Effector CD8-positive, alpha-beta T cell (primary cell): ENCODE measurements around the gene PRPF19.

Experiments
- DNase-seq: peaks from one replicate; lab custom pipeline; 2025; lab: John Stamatoyannopoulos, UW

PRPF19 gene

DNA sequence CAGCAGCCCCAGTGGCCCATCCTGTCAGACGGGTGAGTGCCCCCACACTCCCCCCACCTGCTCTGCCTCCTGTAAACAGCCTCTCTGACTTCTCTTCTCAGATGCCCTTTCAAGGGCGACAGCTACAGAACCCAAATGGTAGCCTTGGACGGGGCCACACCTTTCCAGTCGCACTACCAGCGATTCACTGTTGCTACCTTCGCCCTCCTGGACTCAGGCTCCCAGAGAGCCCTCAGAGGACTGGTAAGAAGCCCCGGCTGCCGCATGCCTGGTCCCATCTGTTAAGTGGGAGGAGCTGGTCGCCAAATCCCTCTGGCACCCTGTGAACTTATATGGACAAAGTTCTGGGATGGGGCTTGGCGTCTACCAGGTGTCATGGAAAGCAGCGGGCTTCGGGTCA lies 32.9 kb downstream of the PRPF19 start:
- DNase-seq: no peak

DNA sequence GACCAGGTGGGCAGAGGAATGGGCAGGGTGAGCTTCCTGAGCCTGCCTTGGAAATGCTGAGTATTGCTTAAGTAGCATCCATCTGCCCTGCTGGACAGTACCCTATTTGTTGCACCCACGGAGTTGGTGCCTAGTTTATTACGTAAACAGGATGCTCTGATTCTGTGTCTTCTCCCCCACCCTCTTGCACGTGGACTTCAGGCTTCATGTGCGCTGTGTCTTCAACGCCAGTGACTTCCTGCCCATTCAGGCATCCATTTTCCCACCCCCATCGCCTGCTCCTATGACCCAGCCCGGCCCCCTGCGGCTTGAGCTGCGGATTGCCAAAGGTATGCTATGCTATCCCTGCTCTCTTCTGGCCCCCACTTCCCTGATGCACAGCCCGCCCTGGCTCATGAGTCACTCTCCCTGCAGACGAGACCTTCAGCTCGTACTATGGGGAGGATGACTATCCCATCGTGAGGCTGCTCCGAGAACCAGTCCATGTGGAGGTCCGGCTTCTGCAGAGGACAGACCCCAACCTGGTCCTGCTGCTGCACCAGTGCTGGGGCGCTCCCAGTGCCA lies 33.3 kb downstream of the PRPF19 start:
- no peak for DNase-seq

GRCh38 chr11:60872124-60872960 lies 34.0 kb downstream of the PRPF19 start:
- no peak for DNase-seq

DNA sequence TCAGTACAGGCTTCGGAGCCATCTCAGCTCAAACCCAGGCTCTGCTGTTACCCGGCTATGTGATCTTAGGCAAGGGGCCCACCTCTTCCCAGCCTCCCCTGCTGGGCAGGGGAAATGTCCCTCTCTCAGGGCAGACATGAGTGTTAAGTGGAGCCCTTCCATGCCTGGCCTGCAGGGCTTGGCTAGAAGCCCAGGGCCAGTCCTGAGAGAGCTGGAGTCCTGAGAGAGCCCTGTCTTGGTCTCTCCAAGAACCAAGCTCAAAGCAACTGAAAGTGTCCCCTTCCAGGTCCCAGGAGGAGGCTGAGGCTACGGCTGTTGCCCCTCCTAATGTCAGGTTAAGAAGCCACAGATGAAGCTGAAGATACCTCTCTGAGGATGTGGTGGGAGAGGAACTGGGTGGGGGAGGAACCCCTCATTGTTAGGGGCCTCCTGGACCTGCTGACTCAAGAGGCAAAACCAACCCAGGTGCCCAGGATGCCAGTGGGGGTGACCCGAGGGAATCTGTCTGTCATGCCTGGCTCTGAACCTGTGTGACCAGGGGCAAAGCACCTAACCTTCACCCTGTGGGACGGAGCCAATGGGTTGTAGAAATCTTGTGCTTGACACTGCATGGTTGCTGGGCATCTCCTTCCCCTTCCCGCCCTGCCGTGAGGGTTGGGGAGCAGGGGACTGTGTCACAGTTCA lies 34.9 kb downstream of the PRPF19 start:
- no peak for DNase-seq

- DNase-seq: no peak
Observed at GRCh38 chr11:60870733-60871377, 35.5 kb downstream of the PRPF19 start.

GRCh38 chr11:60870276-60870675 lies 36.1 kb downstream of the PRPF19 start:
- DNase-seq: no peak

DNA sequence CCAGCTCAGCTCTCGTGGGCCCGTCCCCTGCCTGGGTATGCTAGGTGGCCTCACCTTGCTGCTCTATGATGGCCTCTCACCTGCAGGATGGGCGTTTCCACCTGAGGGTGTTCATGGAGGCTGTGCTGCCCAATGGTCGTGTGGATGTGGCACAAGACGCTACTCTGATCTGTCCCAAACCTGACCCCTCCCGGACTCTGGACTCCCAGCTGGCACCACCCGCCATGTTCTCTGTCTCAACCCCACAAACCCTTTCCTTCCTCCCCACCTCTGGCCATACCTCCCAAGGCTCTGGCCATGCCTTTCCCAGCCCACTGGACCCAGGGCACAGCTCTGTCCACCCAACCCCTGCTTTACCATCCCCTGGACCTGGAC lies 36.9 kb downstream of the PRPF19 start:
- no peak for DNase-seq

DNA sequence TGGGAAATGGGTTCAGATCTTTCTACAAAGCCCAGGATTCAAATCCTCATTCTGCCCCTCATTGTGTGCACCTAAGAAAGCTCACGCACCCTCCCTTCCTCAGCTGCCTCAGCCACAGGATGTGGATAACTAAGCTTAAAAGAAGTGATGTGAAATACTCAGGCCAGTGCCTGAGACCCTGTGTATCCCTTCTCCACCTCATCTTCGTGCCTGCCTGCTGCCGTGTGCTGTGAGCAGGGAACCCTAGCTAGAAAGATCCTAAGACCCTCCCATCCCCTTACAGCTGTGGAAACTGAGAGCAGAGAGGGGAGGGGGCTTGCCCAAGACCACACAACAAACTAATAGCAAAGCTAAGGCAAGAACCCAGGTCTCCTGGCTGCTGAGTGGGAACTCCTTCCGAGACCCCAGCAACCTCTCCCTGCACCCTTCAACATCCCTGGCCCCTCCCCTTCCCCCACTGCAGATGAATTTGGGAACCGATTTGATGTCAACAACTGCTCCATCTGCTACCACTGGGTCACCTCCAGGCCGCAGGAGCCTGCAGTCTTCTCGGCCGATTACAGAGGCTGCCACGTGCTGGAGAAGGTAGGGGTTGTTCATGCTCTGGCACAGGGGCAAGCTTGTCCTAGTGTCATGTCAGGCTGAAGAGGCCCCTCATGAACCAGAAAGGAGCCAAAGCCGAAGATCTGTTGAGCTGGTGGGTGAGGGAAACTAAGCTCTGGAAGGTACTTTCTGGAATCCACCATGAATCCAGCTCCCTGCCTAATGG lies 37.5 kb downstream of the PRPF19 start:
- no peak for DNase-seq

GRCh38 chr11:60867871-60868681 lies 38.3 kb downstream of the PRPF19 start:
- DNase-seq: no peak

DNA sequence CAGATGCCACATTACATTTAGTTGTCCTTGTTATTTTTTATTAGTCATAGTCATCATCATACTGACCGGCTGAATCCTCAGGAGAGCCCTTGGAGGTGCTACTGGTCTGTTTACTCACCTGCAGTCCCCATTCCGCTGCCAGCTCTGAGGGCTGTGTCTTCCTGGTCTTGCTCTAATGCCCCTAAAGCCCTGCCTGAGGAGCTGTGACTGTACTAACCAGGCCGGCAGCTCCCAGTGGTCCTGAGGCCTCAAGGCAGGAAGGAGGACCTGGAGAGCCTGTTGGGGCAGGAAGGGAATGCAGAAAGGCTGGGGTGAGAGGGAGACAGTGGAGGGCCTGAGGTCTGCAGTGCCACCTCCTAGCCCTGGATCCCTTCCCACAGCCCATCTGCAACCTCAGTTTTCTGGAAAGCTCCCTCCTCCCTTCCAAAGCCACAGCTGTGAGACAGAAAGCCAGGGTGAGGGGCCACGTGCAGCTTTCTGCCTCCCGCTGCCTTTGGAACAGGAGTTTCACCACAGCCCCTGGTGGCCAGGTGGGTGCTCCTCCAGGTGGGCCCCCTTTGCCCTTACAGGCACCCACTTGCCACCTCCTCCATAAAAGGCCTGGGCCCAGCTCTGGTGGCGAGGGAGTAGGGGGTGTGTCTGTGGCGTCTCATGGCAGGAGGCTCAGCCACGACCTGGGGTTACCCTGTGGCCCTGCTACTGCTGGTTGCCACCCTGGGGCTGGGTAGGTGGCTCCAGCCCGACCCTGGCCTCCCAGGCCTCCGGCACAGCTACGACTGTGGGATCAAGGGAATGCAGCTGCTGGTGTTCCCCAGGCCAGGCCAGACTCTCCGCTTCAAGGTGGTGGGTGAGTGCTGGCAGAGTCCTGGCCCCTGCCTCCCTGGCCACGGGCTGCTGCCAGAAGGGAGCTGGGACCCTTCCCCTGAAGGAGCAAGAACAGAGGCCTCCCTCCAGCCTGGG lies 39.2 kb downstream of the PRPF19 start, which contains the start of gene ZP1:
Gene ZP1 (plus strand): TSS at position 632 of the 960 bp plus-strand sequence. CDS start 20 bp downstream, at position 652.
- no peak for DNase-seq

- no peak for DNase-seq
Observed at GRCh38 chr11:60864856-60865513, 41.4 kb downstream of the PRPF19 start.

- no peak for DNase-seq
Observed at GRCh38 chr11:60863550-60864521, 42.5 kb downstream of the PRPF19 start.

DNA sequence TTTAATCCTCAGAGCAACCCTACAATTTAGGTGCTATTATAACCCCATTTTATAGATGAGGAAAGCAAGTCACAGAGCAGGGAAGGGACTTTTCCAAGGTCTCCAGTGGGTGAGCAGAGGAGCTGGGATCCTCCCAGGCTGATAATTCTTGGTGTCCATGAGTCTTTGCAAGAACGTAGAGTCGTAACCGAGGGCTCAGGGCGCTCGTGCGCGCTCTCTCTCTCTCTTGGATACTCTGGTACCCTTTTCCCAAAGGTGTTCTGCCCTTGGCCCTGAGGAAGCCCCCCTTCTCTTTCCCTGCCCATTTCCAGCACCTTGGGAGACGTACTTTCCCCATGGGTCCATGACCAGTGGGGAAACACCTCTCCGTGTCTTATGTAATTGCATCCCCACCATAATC lies 44.2 kb downstream of the PRPF19 start:
- DNase-seq: no peak

- DNase-seq: no peak
Observed at GRCh38 chr11:60860943-60861342, 45.4 kb downstream of the PRPF19 start.

DNA sequence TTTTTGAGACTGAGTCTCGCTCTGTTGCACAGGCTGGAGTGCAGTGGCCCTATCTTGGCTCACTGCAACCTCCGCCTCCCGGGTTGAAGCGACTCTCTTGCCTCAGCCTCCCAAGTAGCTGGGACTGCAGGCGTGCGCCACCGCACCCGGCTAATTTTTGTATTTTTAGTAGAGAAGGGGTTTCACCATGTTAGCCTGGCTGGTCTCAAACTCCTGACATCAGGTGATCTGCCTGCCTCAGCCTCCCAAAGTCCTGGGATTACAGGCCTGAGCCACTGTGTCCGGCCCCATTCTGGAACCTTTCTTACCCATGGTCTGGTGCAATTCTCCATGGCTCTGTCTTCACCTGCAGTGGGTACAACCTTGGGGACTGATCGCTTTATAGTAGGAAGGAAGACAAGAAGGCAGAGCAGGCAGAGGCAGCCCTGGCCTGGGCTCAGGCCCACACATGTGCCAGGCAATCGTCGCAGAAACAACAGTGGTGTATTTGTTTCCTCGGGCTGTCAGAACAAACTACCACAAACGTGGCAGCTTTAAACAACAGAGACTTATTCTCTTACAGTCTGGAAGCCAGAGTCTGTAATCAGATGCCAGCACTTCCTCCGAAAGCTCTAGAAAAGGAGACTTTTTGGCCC lies 46.7 kb downstream of the PRPF19 start:
- no peak for DNase-seq

DNA sequence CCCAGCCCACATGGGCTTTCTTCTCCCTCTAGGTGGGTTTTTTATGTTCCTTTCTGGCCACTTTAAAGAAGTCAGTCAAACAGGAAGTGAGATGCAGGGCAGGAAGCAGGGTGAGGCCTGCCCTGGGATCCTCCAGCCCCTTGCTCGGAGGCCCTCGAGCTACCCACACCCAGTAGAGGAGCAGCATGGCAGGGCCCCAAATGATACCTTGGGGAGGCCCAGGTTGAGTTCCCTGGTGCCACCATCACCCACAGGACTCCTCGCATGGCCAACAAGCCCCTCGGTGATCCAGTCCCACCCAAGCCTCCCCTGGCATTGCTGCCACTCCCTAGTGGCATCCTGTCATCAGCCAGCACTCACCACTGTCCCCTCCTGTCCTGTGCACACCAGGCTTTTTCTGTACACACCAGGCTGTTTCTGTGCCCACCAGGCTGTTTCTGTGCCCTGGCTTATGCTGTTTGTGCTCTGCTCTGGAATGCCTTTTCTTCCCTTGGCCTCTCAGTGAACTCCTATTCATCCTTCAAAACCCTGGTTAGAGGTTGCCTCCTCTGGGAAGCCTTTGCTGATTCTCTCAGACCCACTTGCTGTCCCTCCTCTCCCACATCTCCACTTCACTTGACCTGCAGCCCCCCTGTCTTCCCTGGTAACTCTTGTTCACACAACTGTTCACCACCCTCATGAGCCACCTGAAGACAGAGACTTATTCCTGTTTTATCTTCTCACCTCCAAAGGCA lies 47.5 kb downstream of the PRPF19 start:
- no peak for DNase-seq

DNA sequence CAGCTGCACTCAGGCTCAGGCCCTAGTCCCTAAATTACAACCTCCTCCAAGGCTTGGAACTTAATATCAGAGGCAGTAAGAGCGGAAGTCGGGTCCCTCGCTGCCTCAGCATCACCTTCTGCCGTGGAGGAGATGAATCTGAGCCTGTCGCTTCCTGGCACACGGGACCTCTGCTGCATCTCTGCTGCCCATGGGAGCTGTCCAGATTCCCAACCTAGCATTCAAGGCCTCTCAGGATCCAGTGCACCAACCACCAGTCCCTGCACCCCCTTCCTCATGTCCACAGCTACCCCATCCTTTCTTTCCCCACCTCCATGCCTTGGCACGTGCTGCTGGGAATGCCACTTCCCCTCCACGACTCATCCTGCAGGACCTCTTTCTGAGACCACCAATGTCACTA lies 48.1 kb downstream of the PRPF19 start:
- no peak for DNase-seq
